ENCODE measurements around the gene CHTF18.

CHTF18 gene

GRCh38 chr16:794091-794822 lies 5.8 kb downstream of the CHTF18 start:
- no peak for DNase-seq (ENCODE audit: low read depth)

- DNase-seq (ENCODE audit: low read depth) = no peak
Observed at GRCh38 chr16:794853-795466, 6.5 kb downstream of the CHTF18 start.

GRCh38 chr16:795580-796229 lies 7.3 kb downstream of the CHTF18 start:
- no peak for DNase-seq (ENCODE audit: low read depth)

GRCh38 chr16:796296-797119 lies 8.1 kb downstream of the CHTF18 start:
- no peak for DNase-seq (ENCODE audit: low read depth)

- DNase-seq (ENCODE audit: low read depth) = no peak
Observed at GRCh38 chr16:797120-797420, 8.7 kb downstream of the CHTF18 start.

GRCh38 chr16:797686-798085 lies 9.3 kb downstream of the CHTF18 start:
- DNase-seq (ENCODE audit: low read depth) = no peak

GRCh38 chr16:798666-799065 lies 10.2 kb downstream of the CHTF18 start:
- no peak for DNase-seq (ENCODE audit: low read depth)

GRCh38 chr16:799111-799947 lies 10.9 kb downstream of the CHTF18 start:
- no peak for DNase-seq (ENCODE audit: low read depth)

- DNase-seq (ENCODE audit: low read depth) = no peak
Observed at GRCh38 chr16:799948-800833, 11.8 kb downstream of the CHTF18 start, which contains the start of gene GNG13. Gene GNG13 (minus strand): TSS chr16:800734. CDS start chr16:799077, 1,657 bp downstream.

GRCh38 chr16:800834-801511 lies 12.6 kb downstream of the CHTF18 start:
- DNase-seq (ENCODE audit: low read depth) = no peak

GRCh38 chr16:801584-802363 lies 13.4 kb downstream of the CHTF18 start:
- no peak for DNase-seq (ENCODE audit: low read depth)

GRCh38 chr16:802461-802860 lies 14.0 kb downstream of the CHTF18 start:
- no peak for DNase-seq (ENCODE audit: low read depth)

GRCh38 chr16:802914-803753 lies 14.7 kb downstream of the CHTF18 start:
- DNase-seq (ENCODE audit: low read depth) = no peak

- DNase-seq (ENCODE audit: low read depth) = no peak
Observed at GRCh38 chr16:803754-804080, 15.3 kb downstream of the CHTF18 start.

GRCh38 chr16:804193-805048 lies 16.0 kb downstream of the CHTF18 start:
- no peak for DNase-seq (ENCODE audit: low read depth)

GRCh38 chr16:805474-805873 lies 17.1 kb downstream of the CHTF18 start:
- no peak for DNase-seq (ENCODE audit: low read depth)

- peak; percentile 65 for DNase-seq (ENCODE audit: low read depth)
Observed at GRCh38 chr16:807347-808084, 19.1 kb downstream of the CHTF18 start.
